WTC11 (cell line): ENCODE measurements around the gene KLHL14. TPM values are rescaled to one million over a fixed set of nuclear protein-coding genes. Genes with fewer than 3 reads are reported as not detected.
A peak's percentile ranks its signal among the peaks of the same experiment; 100 is the strongest.

Experiments
- ATAC-seq: fragments of 200-7000 bp; cut with Tn5 transposase; 2 replicates; pipeline ENCODE4 v1.10.0; 2021; ENCODE audit warnings: mild to moderate bottlenecking, moderate library complexity
- CTCF ChIA-PET: fragments of 300-600 bp; sonication (Branson Sonifier 250); formaldehyde crosslinking; loops from one replicate; lab custom pipeline; 2021; ENCODE audit warnings: antibody characterized with exemption; lab: Charles Lee
- POLR2A ChIA-PET: fragments of 350-600 bp; sonication (Branson Sonifier 250); formaldehyde crosslinking; loops from one replicate; lab custom pipeline; 2021; ENCODE audit warnings: antibody characterized with exemption; lab: Charles Lee
- DNase-seq: peaks from one replicate; pipeline ENCODE4 v3.0.0; 2021; ENCODE audit warnings: low spot score
- H3K27ac Mint-ChIP-seq: 2 replicates; pipeline ENCODE4 v1.8.0; 2021; ENCODE audit warnings: mixed read lengths
- H3K27me3 Mint-ChIP-seq: 2 replicates; pipeline ENCODE4 v1.8.0; 2021; ENCODE audit warnings: low read depth, mild to moderate bottlenecking, moderate library complexity, mixed read lengths
- H3K36me3 Mint-ChIP-seq: 2 replicates; pipeline ENCODE4 v1.8.0; 2021; ENCODE audit warnings: mixed read lengths
- H3K4me1 Mint-ChIP-seq: 2 replicates; pipeline ENCODE4 v1.8.0; 2022; ENCODE audit warnings: mixed read lengths
- H3K4me3 Mint-ChIP-seq: 2 replicates; pipeline ENCODE4 v1.8.0; 2021; ENCODE audit warnings: mild to moderate bottlenecking, moderate library complexity, mixed read lengths
- H3K9me3 Mint-ChIP-seq: 2 replicates; pipeline ENCODE4 v1.8.0; 2021; ENCODE audit warnings: mixed read lengths
- CTCF ChIP-seq: fragments of 200-600 bp; IDR thresholded peaks from 2 replicates; pipeline ENCODE4 v1.8.0; 2022; ENCODE audit warnings: antibody characterized with exemption
- ERG ChIP-seq: fragments of 250-450 bp; sonication (Bioruptor Pico); IDR thresholded peaks from 2 replicates; pipeline ENCODE4 v1.8.0; 2021; ENCODE audit warnings: mild to moderate bottlenecking
- FOXJ3 ChIP-seq: sonication (generic); formaldehyde crosslinking; IDR thresholded peaks from 2 replicates; pipeline ENCODE4 v1.9.0; 2021; ENCODE audit warnings: missing genetic modification reagents, mild to moderate bottlenecking, borderline replicate concordance
- GABPB1 ChIP-seq: sonication (generic); formaldehyde crosslinking; IDR thresholded peaks from 2 replicates; pipeline ENCODE4 v1.8.1; 2023; ENCODE audit warnings: mild to moderate bottlenecking, missing genetic modification reagents
- GRHL2 ChIP-seq: fragments of 250-450 bp; sonication (Bioruptor Pico); IDR thresholded peaks from 2 replicates; pipeline ENCODE4 v1.8.0; 2022; ENCODE audit warnings: mild to moderate bottlenecking, moderate library complexity; ENCODE audit not compliant: insufficient replicate concordance, severe bottlenecking
- IRF1 ChIP-seq: sonication (generic); formaldehyde crosslinking; IDR thresholded peaks from 2 replicates; pipeline ENCODE4 v1.8.0; 2023; ENCODE audit warnings: missing genetic modification reagents
- MAX ChIP-seq: sonication (generic); formaldehyde crosslinking; IDR thresholded peaks from 2 replicates; pipeline ENCODE4 v1.8.0; 2022; ENCODE audit warnings: mild to moderate bottlenecking, missing genetic modification reagents
- MYBL2 ChIP-seq: sonication (generic); formaldehyde crosslinking; IDR thresholded peaks from 2 replicates; pipeline ENCODE4 v1.8.1; 2023; ENCODE audit warnings: mild to moderate bottlenecking, moderate library complexity, missing genetic modification reagents
- NR2C2 ChIP-seq: sonication (generic); formaldehyde crosslinking; IDR thresholded peaks from 2 replicates; pipeline ENCODE4 v1.8.0; 2022; ENCODE audit warnings: mild to moderate bottlenecking, missing genetic modification reagents
- PREB ChIP-seq: sonication (generic); formaldehyde crosslinking; IDR thresholded peaks from 2 replicates; pipeline ENCODE4 v1.8.1; 2022; ENCODE audit warnings: mild to moderate bottlenecking, missing genetic modification reagents, moderate library complexity, borderline replicate concordance
- RORB ChIP-seq: fragments of 250-450 bp; sonication (Bioruptor Pico); IDR thresholded peaks from 2 replicates; pipeline ENCODE4 v1.9.0; 2021; ENCODE audit warnings: mild to moderate bottlenecking
- TEAD4 ChIP-seq: sonication (generic); formaldehyde crosslinking; IDR thresholded peaks from 2 replicates; pipeline ENCODE4 v1.8.0; 2022; ENCODE audit warnings: mild to moderate bottlenecking, missing genetic modification reagents
- TP53 ChIP-seq: sonication (generic); formaldehyde crosslinking; IDR thresholded peaks from 2 replicates; pipeline ENCODE4 v1.8.1; 2023; ENCODE audit warnings: mild to moderate bottlenecking, missing genetic modification reagents
- ZNF121 ChIP-seq: sonication (generic); formaldehyde crosslinking; IDR thresholded peaks from 2 replicates; pipeline ENCODE4 v1.8.0; 2023; ENCODE audit warnings: missing genetic modification reagents
- ZNF219 ChIP-seq: sonication (generic); formaldehyde crosslinking; IDR thresholded peaks from 2 replicates; pipeline ENCODE4 v1.8.0; 2023; ENCODE audit warnings: missing genetic modification reagents, mild to moderate bottlenecking, borderline replicate concordance
- ZNF263 ChIP-seq: sonication (generic); formaldehyde crosslinking; IDR thresholded peaks from 2 replicates; pipeline ENCODE4 v1.8.1; 2022; ENCODE audit warnings: low read depth, mild to moderate bottlenecking, moderate library complexity, missing genetic modification reagents
- ZNF423 ChIP-seq: fragments of 250-450 bp; sonication (Bioruptor Pico); IDR thresholded peaks from 2 replicates; pipeline ENCODE4 v2.1.2; 2022; ENCODE audit warnings: mild to moderate bottlenecking, moderate library complexity
- total RNA-seq: library from RNA; stranded (reverse); gene quantifications from 3 replicates; pipeline ENCODE4 v1.2.3, GENCODE V29; 2021

KLHL14 gene
- total RNA-seq, 1 experiment from 2014 or later = 4.3 TPM

GRCh38 chr18:32804134-32804888 lies 31.5 kb upstream of the KLHL14 start (continued):
- TF ChIP-seq IRF1 (CRISPR knock-in tag) (no peak), CTCF (no peak), NR2C2 (no peak), ZNF263 (CRISPR knock-in tag) (no peak), GABPB1 (CRISPR knock-in tag) (no peak), MYBL2 (CRISPR knock-in tag) (no peak), TEAD4 (CRISPR knock-in tag) (no peak)

- H3K9me3 Mint-ChIP-seq = peaks cover 7% of the 10 kb centered on the region
- H3K27me3 Mint-ChIP-seq = no peaks in the 10 kb centered on the region
- ATAC-seq = no peak
- no peak overlapping the region for H3K27ac Mint-ChIP-seq
- POLR2A ChIA-PET = no interaction called here
- peaks cover 24% of the 10 kb centered on the region for H3K4me1 Mint-ChIP-seq
- peaks cover 3% of the 10 kb centered on the region for H3K36me3 Mint-ChIP-seq
- no peak overlapping the region for H3K4me3 Mint-ChIP-seq
- CTCF ChIA-PET = no interaction called here
- DNase-seq = no peak
- TF ChIP-seq GABPB1 (CRISPR knock-in tag) (peak; percentile 53; the same call in 1 of the 2 replicates), ZNF263 (CRISPR knock-in tag) (no peak)
These were observed 30.7 kb upstream of the KLHL14 start for GRCh38 chr18:32803568-32803967.

GRCh38 chr18:32802591-32803451 lies 30.0 kb upstream of the KLHL14 start:
- Mint-ChIP-seq H3K36me3 (peaks cover 6% of the 10 kb centered on the region), H3K27me3 (no peaks in the 10 kb centered on the region), H3K4me3 (no peak overlapping the region), H3K27ac (no peak overlapping the region), H3K9me3 (peaks cover 14% of the 10 kb centered on the region), H3K4me1 (peaks cover 24% of the 10 kb centered on the region)
- ChIA-PET CTCF (no interaction called here), POLR2A (no interaction called here)
- ATAC-seq (no peak), DNase-seq (no peak)
- TF ChIP-seq PREB (CRISPR knock-in tag) (no peak), FOXJ3 (no peak), TP53 (CRISPR knock-in tag) (no peak), MAX (CRISPR knock-in tag) (no peak), ZNF263 (CRISPR knock-in tag) (no peak), IRF1 (CRISPR knock-in tag) (no peak), ZNF121 (CRISPR knock-in tag) (no peak), NR2C2 (no peak), RORB (no peak), ZNF219 (CRISPR knock-in tag) (no peak), GRHL2 (no peak), ERG (no peak), ZNF423 (CRISPR knock-in tag) (no peak)
